IgD-negative memory B cell (primary cell): Measurements from ENCODE around the gene TMEM200C. TPM values are rescaled to one million over a fixed set of nuclear protein-coding genes. Genes with fewer than 3 reads are reported as not detected.

Source experiments
- H3K27ac Mint-ChIP-seq, 3 donors: one replicate each; pipeline ENCODE4 v1.8.0; 2020 to 2022; ENCODE audit warnings: mild to moderate bottlenecking in 3 of 3, mixed read lengths in 3 of 3, moderate library complexity in 1 of 3
- H3K27me3 Mint-ChIP-seq: one replicate; pipeline ENCODE4 v1.8.0; 2021; ENCODE audit warnings: mixed read lengths
- H3K36me3 Mint-ChIP-seq: one replicate; pipeline ENCODE4 v1.8.0; 2020; ENCODE audit warnings: mild to moderate bottlenecking, mixed read lengths
- H3K4me1 Mint-ChIP-seq, 3 donors: one replicate each; pipeline ENCODE4 v1.8.0; 2020 to 2022; ENCODE audit warnings: mixed read lengths in 3 of 3, mild to moderate bottlenecking in 1 of 3
- H3K4me3 Mint-ChIP-seq, 4 donors: one replicate each; pipeline ENCODE4 v1.8.0; 2020 to 2022; ENCODE audit warnings: mild to moderate bottlenecking in 4 of 4, mixed read lengths in 4 of 4, moderate library complexity in 3 of 4
- H3K9me3 Mint-ChIP-seq, 3 donors: one replicate each; pipeline ENCODE4 v1.8.0; 2020 to 2021; ENCODE audit warnings: mixed read lengths in 3 of 3, mild to moderate bottlenecking in 1 of 3
- polyA plus RNA-seq: library from polyadenylated mRNA; unstranded; fragments of 300-500 nt; fragmentation: Illumina TruSeq; gene quantifications from one replicate; pipeline ENCODE4 v1.2.3, GENCODE V29; 2021

Gene TMEM200C
- not detected for polyA plus RNA-seq

DNA sequence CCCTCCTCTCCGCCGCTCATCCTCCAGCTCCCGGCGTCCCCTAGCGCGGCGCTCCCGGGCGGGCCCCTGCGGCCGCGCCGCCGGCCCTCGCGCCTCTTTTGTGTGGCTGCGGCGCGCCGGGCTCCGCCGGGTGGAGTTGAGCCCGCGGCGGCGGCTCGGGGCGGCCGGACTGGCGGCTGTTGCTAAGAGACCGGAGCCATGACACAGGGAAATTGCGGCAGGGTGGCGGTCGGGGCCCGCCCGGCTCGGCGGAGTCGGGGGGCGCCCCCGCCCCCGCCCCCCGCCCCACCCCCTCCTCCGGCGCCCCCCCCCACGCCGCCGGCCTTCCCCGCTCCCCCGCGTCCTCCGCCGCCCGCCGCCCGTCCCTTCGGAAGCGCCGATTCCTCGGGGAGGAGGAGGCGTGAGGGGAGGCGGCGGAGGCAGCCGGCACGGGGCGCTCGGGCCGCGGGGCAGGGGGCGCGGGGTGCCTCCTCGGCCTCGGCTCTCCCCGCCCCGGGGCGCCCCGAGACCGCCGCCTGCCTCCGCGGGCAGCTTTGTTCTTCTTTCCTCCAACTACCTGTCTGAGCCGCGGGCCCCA is at the start of gene TMEM200C:
TSS of gene TMEM200C (minus strand) at position 224 of the 577 bp plus-strand sequence. CDS start 3,459 bp downstream, outside the sequence.
- Mint-ChIP-seq H3K36me3 (no peaks in the 10 kb centered on the region), H3K27me3 (peaks cover 52% of the 10 kb centered on the region), H3K4me1 (peaks cover 2 to 6% (median 3%) of the 10 kb centered on the region in 3 donors), H3K4me3 (peak within 1 kb of the TSS in 3 of 4 donors; percentile 48 to 73 (median 50)), H3K9me3 (peaks cover 0 to 2% (median 0%) of the 10 kb centered on the region in 3 donors), H3K27ac (no peak within 1 kb of the TSS)

DNA sequence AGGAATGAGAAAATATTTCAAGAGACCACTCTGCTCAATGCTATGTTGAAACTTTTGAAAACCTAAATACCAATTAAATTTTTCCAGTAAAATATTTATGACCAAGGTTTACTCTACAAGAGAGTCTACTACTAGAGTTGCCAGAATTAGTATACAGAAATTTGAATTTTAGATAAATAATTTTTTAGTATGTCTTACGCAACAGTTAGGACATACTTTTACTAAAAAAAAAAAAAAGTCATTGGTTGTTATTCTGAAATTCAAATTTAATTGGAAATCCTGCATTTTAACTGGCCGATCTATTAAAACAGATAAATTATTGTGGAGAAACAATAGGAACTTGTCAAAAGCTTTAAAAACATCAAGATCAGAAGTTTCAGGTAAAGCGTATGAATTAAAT is 49.1 kb upstream of the TMEM200C start:
- Mint-ChIP-seq H3K36me3 (no peaks in the 10 kb centered on the region), H3K9me3 (no peaks in the 10 kb centered on the region), H3K27ac (no peak overlapping the region), H3K4me1 (no peaks in the 10 kb centered on the region), H3K4me3 (no peak overlapping the region), H3K27me3 (no peaks in the 10 kb centered on the region)

DNA sequence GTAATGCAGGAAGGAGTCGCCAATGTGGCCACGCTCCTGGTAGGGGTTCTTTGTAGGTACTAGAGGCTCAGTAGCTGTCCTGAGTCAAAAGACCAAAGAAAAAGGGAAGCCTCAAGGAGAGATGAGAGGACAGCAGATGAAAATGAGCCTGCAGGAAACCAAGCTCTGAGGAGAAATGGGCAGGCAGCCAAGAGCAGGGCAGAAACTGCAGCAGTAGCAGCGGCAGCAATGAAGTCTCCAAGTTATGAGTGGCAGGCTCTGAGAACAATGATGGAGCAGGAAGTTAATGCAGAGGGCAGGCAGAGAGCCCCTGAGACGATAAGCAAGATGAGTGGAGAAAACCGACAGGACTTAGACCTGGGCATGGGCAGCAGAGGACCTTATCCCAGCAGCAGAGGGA is 48.2 kb upstream of the TMEM200C start:
- peak overlapping the region in 1 of 3 donors; percentile 24 for H3K27ac Mint-ChIP-seq
- H3K4me1 Mint-ChIP-seq, result no peaks in the 10 kb centered on the region
- H3K36me3 Mint-ChIP-seq, result no peaks in the 10 kb centered on the region
- H3K27me3 Mint-ChIP-seq, result no peaks in the 10 kb centered on the region
- H3K9me3 Mint-ChIP-seq, result no peaks in the 10 kb centered on the region
- no peak overlapping the region for H3K4me3 Mint-ChIP-seq

DNA sequence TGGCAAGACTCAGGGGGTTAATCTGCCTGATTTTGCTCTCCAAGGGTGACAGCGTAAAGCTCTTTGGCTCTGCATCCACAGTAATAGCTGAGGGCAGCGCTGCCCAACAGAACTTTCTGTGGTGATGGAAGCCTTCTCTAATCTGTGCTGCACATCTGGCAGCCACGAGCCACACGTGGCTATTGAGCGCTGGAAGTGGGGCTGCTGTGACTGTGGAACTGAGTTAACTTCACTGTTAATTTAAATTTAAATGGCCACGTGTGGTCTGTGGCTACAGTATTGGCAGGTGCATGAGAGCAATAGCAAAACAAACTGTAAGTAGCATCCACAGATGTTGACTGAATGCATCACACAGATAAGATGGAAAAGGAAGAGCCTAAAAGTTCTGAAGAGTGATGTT is 47.3 kb upstream of the TMEM200C start:
- Mint-ChIP-seq H3K27ac (no peak overlapping the region), H3K27me3 (no peaks in the 10 kb centered on the region), H3K4me1 (no peaks in the 10 kb centered on the region), H3K9me3 (no peaks in the 10 kb centered on the region), H3K4me3 (no peak overlapping the region), H3K36me3 (no peaks in the 10 kb centered on the region)

GRCh38 chr18:5941890-5942289 is 46.6 kb upstream of the TMEM200C start:
- H3K9me3 Mint-ChIP-seq, result no peaks in the 10 kb centered on the region
- no peak overlapping the region for H3K27ac Mint-ChIP-seq
- peaks cover 2% of the 10 kb centered on the region for H3K27me3 Mint-ChIP-seq
- no peaks in the 10 kb centered on the region for H3K4me1 Mint-ChIP-seq
- H3K36me3 Mint-ChIP-seq, result no peaks in the 10 kb centered on the region
- no peak overlapping the region for H3K4me3 Mint-ChIP-seq

- Mint-ChIP-seq H3K4me3 (no peak overlapping the region), H3K27ac (no peak overlapping the region), H3K9me3 (no peaks in the 10 kb centered on the region), H3K27me3 (peaks cover 2% of the 10 kb centered on the region), H3K36me3 (no peaks in the 10 kb centered on the region), H3K4me1 (no peaks in the 10 kb centered on the region)
Observed at GRCh38 chr18:5939801-5940667, 44.7 kb upstream of the TMEM200C start.

DNA sequence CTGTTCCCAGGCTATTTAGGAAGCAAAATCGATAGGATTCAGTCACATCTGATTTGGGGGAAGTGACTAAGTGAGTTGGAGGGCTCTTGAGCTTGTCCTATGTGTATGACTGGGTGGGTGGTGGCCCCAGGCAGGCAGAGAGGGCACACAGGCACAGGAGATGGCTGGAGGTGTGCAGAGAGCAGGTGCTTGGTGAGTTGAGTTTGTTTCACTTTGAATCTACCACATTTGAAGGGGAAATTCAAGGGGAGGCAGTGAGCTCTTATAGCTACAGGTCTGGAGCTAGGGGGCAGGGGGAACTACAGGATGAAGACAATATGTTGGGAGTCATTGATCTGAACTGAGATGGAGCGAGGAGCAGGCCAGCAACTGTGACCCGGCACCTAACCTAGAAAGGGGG is 42.5 kb upstream of the TMEM200C start:
- Mint-ChIP-seq H3K9me3 (no peaks in the 10 kb centered on the region), H3K4me1 (no peaks in the 10 kb centered on the region), H3K27ac (no peak overlapping the region), H3K27me3 (peaks cover 6% of the 10 kb centered on the region), H3K36me3 (no peaks in the 10 kb centered on the region), H3K4me3 (no peak overlapping the region)

GRCh38 chr18:5937121-5937520 is 41.8 kb upstream of the TMEM200C start:
- Mint-ChIP-seq H3K36me3 (no peaks in the 10 kb centered on the region), H3K9me3 (no peaks in the 10 kb centered on the region), H3K4me1 (no peaks in the 10 kb centered on the region), H3K27ac (no peak overlapping the region), H3K4me3 (no peak overlapping the region), H3K27me3 (peaks cover 8% of the 10 kb centered on the region)

- H3K4me1 Mint-ChIP-seq, result no peaks in the 10 kb centered on the region
- H3K9me3 Mint-ChIP-seq, result peaks cover 2 to 16% (median 9%) of the 10 kb centered on the region in 3 donors
- peaks cover 8% of the 10 kb centered on the region for H3K27me3 Mint-ChIP-seq
- H3K27ac Mint-ChIP-seq, result no peak overlapping the region
- no peak overlapping the region for H3K4me3 Mint-ChIP-seq
- no peaks in the 10 kb centered on the region for H3K36me3 Mint-ChIP-seq
Observed at GRCh38 chr18:5930789-5931188, 35.5 kb upstream of the TMEM200C start.

- Mint-ChIP-seq H3K4me3 (no peak overlapping the region), H3K27ac (no peak overlapping the region), H3K4me1 (no peaks in the 10 kb centered on the region), H3K9me3 (no peaks in the 10 kb centered on the region), H3K36me3 (no peaks in the 10 kb centered on the region), H3K27me3 (peaks cover 6% of the 10 kb centered on the region)
Observed at GRCh38 chr18:5918205-5918858, 23.0 kb upstream of the TMEM200C start.

DNA sequence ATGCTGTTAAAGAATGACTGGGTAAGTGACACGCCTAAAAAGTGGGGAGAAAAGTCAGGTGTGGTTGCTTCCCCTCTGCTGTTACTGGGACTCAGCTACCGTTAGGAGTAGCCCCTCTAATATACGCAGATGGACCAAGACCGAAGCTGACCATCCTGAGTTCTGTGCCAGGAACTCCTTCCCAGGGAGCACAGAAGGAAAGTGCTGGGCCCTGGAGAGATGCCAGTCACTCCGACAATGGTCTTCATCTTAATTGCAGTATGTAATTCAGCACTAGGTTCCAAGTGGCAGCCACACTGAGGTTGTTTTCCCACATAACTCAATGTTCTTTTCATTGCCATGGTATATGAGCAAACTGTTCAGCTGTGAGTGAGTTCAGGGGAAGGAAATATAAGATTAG is 19.6 kb upstream of the TMEM200C start:
- H3K36me3 Mint-ChIP-seq, result no peaks in the 10 kb centered on the region
- H3K4me3 Mint-ChIP-seq, result no peak overlapping the region
- H3K9me3 Mint-ChIP-seq, result no peaks in the 10 kb centered on the region
- no peak overlapping the region for H3K27ac Mint-ChIP-seq
- H3K27me3 Mint-ChIP-seq, result peaks cover 6% of the 10 kb centered on the region
- H3K4me1 Mint-ChIP-seq, result no peaks in the 10 kb centered on the region

GRCh38 chr18:5914016-5914415 is 18.7 kb upstream of the TMEM200C start:
- Mint-ChIP-seq H3K4me3 (no peak overlapping the region), H3K36me3 (no peaks in the 10 kb centered on the region), H3K27me3 (peaks cover 4% of the 10 kb centered on the region), H3K4me1 (no peaks in the 10 kb centered on the region), H3K9me3 (no peaks in the 10 kb centered on the region), H3K27ac (no peak overlapping the region)

DNA sequence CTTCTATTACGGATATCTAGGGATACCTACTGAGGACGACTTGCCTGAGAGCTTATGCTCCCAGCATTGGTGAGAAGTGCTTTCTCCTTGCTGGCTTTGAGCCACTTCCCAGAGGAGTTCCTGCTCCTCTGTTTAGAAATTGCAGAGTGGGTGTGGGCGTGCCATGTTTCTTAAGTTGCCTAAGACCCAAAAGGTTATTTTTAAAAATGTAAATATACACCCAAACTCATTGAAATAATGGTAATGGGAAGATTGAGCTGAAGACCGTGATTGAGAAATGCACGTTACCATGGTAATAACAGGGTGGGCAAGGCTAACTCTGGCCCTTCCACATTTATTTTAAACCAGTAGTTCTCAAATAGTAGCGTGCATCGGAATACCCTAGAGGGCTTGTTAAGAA is 17.2 kb upstream of the TMEM200C start:
- Mint-ChIP-seq H3K9me3 (no peaks in the 10 kb centered on the region), H3K27me3 (peaks cover 4% of the 10 kb centered on the region), H3K4me1 (no peaks in the 10 kb centered on the region), H3K27ac (no peak overlapping the region), H3K36me3 (no peaks in the 10 kb centered on the region), H3K4me3 (no peak overlapping the region)

DNA sequence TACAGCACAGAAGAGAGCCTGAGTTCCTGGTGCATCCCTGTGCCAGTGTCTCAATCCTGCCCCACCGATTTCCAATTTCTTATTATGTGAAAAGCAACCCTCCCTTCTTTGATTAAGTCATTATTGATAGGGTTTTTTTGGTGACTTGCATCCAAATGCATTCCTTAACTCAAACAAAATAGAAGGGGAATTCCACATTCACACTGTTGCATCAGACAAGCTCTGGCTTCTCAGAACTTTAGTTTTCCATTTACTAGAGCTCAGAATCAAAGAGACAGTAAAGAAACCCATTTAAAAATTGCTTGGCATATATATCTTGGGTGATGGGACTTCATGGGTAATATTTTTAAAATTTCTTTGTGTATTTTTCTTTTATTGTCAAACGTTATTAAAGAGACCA is 13.8 kb upstream of the TMEM200C start:
- Mint-ChIP-seq H3K27me3 (peaks cover 2% of the 10 kb centered on the region), H3K4me1 (no peaks in the 10 kb centered on the region), H3K9me3 (peaks cover 0 to 1% (median 0%) of the 10 kb centered on the region in 3 donors), H3K36me3 (no peaks in the 10 kb centered on the region), H3K4me3 (no peak overlapping the region), H3K27ac (no peak overlapping the region)

GRCh38 chr18:5903386-5903785 is 8.1 kb upstream of the TMEM200C start:
- Mint-ChIP-seq H3K27me3 (peaks cover 11% of the 10 kb centered on the region), H3K36me3 (no peaks in the 10 kb centered on the region), H3K4me1 (no peaks in the 10 kb centered on the region), H3K4me3 (no peak overlapping the region), H3K27ac (no peak overlapping the region), H3K9me3 (peaks cover 0 to 1% (median 0%) of the 10 kb centered on the region in 3 donors)
